HG02610 (cell line): Measurements from ENCODE around the gene LMO3.

Experiments
- ATAC-seq: cut with Tn5 transposase; IDR thresholded peaks from one replicate; pipeline ENCODE4 v1.9.1; 2021; ENCODE audit warnings: mild to moderate bottlenecking, moderate library complexity; ENCODE audit not compliant: unreplicated experiment

Gene LMO3

GRCh38 chr12:16606117-16606200 lies at the start of gene LMO3:
LMO3 (minus strand) TSS chr12:16606162; CDS start chr12:16600860, 5,302 bp downstream.
- no peak for ATAC-seq

GRCh38 chr12:16636435-16637055 lies 30.6 kb upstream of the LMO3 start:
- peak; percentile 88 for ATAC-seq

GRCh38 chr12:16634786-16635185 lies 28.8 kb upstream of the LMO3 start:
- no peak for ATAC-seq

GRCh38 chr12:16626991-16627390 lies 21.0 kb upstream of the LMO3 start:
- ATAC-seq = no peak

- ATAC-seq = peak; percentile 55
Observed at GRCh38 chr12:16622338-16622737, 16.4 kb upstream of the LMO3 start.

GRCh38 chr12:16619537-16619936 lies 13.6 kb upstream of the LMO3 start:
- ATAC-seq = no peak

- no peak for ATAC-seq
Observed at GRCh38 chr12:16618256-16618655, 12.3 kb upstream of the LMO3 start.

- ATAC-seq = no peak
Observed at GRCh38 chr12:16613199-16613598, 7.2 kb upstream of the LMO3 start.

- ATAC-seq = no peak
Observed at GRCh38 chr12:16612647-16613046, 6.7 kb upstream of the LMO3 start.

- ATAC-seq = peak; percentile 44
Observed at GRCh38 chr12:16611146-16611545, 5.2 kb upstream of the LMO3 start.

GRCh38 chr12:16610743-16611142 lies 4.8 kb upstream of the LMO3 start:
- ATAC-seq = no peak

- ATAC-seq = no peak
Observed at GRCh38 chr12:16610001-16610585, 4.1 kb upstream of the LMO3 start.

GRCh38 chr12:16608946-16609539 lies 3.1 kb upstream of the LMO3 start:
- ATAC-seq = no peak

- ATAC-seq = no peak
Observed at GRCh38 chr12:16607906-16608775, 2.2 kb upstream of the LMO3 start.

- ATAC-seq = no peak
Observed at GRCh38 chr12:16606991-16607390, 1.0 kb upstream of the LMO3 start.

GRCh38 chr12:16606201-16606849 lies 363 bp upstream of the LMO3 start:
- ATAC-seq = peak; percentile 49

- peak; percentile 35 for ATAC-seq
Observed at GRCh38 chr12:16605642-16606116, 283 bp downstream of the LMO3 start.

- ATAC-seq = no peak
Observed at GRCh38 chr12:16604596-16605252, 1.2 kb downstream of the LMO3 start.

GRCh38 chr12:16603916-16604575 lies 1.9 kb downstream of the LMO3 start:
- ATAC-seq = no peak

GRCh38 chr12:16603260-16603915 lies 2.6 kb downstream of the LMO3 start:
- no peak for ATAC-seq
